HL-60 (cell line): ENCODE measurements around the gene ZNF319.

Experiments used
- CTCF ChIP-seq: IDR thresholded peaks from one replicate; pipeline ENCODE4 v1.5.1; 2011; ENCODE audit warnings: low read length, control low read depth, inconsistent platforms; ENCODE audit not compliant: insufficient read depth
- GABPA ChIP-seq: IDR thresholded peaks from 2 replicates; pipeline ENCODE4 v1.6.1; 2012; ENCODE audit warnings: low read depth
- POLR2AphosphoS5 ChIP-seq: IDR thresholded peaks from 2 replicates; pipeline ENCODE4 v1.6.1; 2012; ENCODE audit warnings: low read depth
- REST ChIP-seq: IDR thresholded peaks from 2 replicates; pipeline ENCODE4 v1.6.1; 2012; ENCODE audit warnings: low read depth; ENCODE audit not compliant: insufficient replicate concordance
- SPI1 ChIP-seq: IDR thresholded peaks from 2 replicates; pipeline ENCODE4 v1.6.1; 2012; ENCODE audit warnings: low read depth, mild to moderate bottlenecking, borderline replicate concordance

- TF ChIP-seq CTCF (no peak), SPI1 (peak; percentile 57; the same call in 1 of the 2 replicates), POLR2AphosphoS5 (no peak), GABPA (no peak), REST (no peak)
Observed at GRCh38 chr16:57999366-57999970, 1.0 kb downstream of the ZNF319 start.
